Activated CD8-positive, alpha-beta T cell treated with anti-CD3 and anti-CD28 coated beads for 36 hours (primary cell): ENCODE measurements around the gene BNC2. TPM values are rescaled to one million over a fixed set of nuclear protein-coding genes. Genes with fewer than 3 reads are reported as not detected.

Experiments
- ATAC-seq: fragments of 200-7000 bp; cut with Tn5 transposase; one replicate; pipeline ENCODE4 v1.10.0; 2021; ENCODE audit warnings: mild to moderate bottlenecking, moderate library complexity
- CTCF ChIA-PET: fragments of 350-600 bp; sonication (Branson Sonifier 250); formaldehyde crosslinking; loops from one replicate; lab custom pipeline; 2021; ENCODE audit warnings: antibody characterized with exemption; lab: Charles Lee
- POLR2A ChIA-PET: fragments of 350-600 bp; sonication (Branson Sonifier 250); formaldehyde crosslinking; loops from one replicate; lab custom pipeline; 2021; ENCODE audit warnings: antibody characterized with exemption; lab: Charles Lee
- DNase-seq: peaks from one replicate; pipeline ENCODE4 v3.0.0-alpha.2; 2020
- H3K27ac Mint-ChIP-seq: one replicate; pipeline ENCODE4 v1.8.0; 2021; ENCODE audit warnings: mild to moderate bottlenecking, mixed read lengths
- H3K27me3 Mint-ChIP-seq: one replicate; pipeline ENCODE4 v1.8.0; 2021; ENCODE audit warnings: mixed read lengths
- H3K36me3 Mint-ChIP-seq: one replicate; pipeline ENCODE4 v1.8.0; 2021; ENCODE audit warnings: low read depth, mixed read lengths
- H3K4me1 Mint-ChIP-seq: one replicate; pipeline ENCODE4 v1.8.0; 2021; ENCODE audit warnings: low read depth, mixed read lengths
- H3K4me3 Mint-ChIP-seq: one replicate; pipeline ENCODE4 v1.8.0; 2021; ENCODE audit warnings: mild to moderate bottlenecking, moderate library complexity, mixed read lengths
- H3K9me3 Mint-ChIP-seq: one replicate; pipeline ENCODE4 v1.8.0; 2021; ENCODE audit warnings: mixed read lengths
- intact Hi-C: fragments of 100-400 bp; cut with micrococcal nuclease; formaldehyde crosslinking; loops from one replicate; pipeline ENCODE4 v1.10.0; 2022
- total RNA-seq, 2 experiments: library from RNA; stranded (reverse); gene quantifications; one replicate each; pipeline ENCODE4 v1.2.3, GENCODE V29; 2021
- TF ChIP-seq, protein P1 (sequence below): fragments of 200-600 bp; IDR thresholded peaks from one replicate; pipeline ENCODE4 v1.8.0; 2022; ENCODE audit warnings: antibody characterized with exemption, mild to moderate bottlenecking

The BNC2 gene
- total RNA-seq, 2 experiments from 2014 or later, result not detected

DNA sequence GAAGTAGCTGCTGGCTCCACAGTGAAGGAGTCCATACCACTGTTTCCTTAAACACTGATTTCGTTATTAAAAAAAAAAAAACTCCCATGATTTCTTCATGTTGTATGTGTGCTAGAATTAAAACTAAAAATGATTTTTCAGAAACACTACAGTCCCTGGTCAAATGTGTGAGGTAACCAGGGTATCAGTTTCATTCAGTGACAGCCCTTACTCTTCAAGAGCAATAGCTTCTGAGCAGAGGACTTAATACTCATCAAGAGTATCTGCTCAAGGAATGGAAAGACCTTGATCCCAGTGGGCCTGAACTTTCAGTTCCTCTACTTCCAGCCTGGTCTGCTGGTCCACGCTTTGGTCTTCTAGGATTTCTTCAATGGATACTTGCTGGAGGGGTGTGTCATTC lies 95.1 kb downstream of the BNC2 start:
- no peaks in the 10 kb centered on the region for H3K9me3 Mint-ChIP-seq
- no peak overlapping the region for H3K27ac Mint-ChIP-seq
- no peaks in the 10 kb centered on the region for H3K4me1 Mint-ChIP-seq
- CTCF ChIA-PET, result no interaction called here
- TF ChIP-seq, protein P1, sequence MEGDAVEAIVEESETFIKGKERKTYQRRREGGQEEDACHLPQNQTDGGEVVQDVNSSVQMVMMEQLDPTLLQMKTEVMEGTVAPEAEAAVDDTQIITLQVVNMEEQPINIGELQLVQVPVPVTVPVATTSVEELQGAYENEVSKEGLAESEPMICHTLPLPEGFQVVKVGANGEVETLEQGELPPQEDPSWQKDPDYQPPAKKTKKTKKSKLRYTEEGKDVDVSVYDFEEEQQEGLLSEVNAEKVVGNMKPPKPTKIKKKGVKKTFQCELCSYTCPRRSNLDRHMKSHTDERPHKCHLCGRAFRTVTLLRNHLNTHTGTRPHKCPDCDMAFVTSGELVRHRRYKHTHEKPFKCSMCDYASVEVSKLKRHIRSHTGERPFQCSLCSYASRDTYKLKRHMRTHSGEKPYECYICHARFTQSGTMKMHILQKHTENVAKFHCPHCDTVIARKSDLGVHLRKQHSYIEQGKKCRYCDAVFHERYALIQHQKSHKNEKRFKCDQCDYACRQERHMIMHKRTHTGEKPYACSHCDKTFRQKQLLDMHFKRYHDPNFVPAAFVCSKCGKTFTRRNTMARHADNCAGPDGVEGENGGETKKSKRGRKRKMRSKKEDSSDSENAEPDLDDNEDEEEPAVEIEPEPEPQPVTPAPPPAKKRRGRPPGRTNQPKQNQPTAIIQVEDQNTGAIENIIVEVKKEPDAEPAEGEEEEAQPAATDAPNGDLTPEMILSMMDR, result no peak
- no peak for ATAC-seq
- H3K27me3 Mint-ChIP-seq, result no peaks in the 10 kb centered on the region
- no peak for DNase-seq
- no peaks in the 10 kb centered on the region for H3K36me3 Mint-ChIP-seq
- intact Hi-C loops, result no loop called here
- POLR2A ChIA-PET, result interaction anchor here (0.5 kb wide), 1 partner anchor 1277 kb away, joined by 3 read pairs; no protein-coding TSS in a partner anchor
- H3K4me3 Mint-ChIP-seq, result no peak overlapping the region

DNA sequence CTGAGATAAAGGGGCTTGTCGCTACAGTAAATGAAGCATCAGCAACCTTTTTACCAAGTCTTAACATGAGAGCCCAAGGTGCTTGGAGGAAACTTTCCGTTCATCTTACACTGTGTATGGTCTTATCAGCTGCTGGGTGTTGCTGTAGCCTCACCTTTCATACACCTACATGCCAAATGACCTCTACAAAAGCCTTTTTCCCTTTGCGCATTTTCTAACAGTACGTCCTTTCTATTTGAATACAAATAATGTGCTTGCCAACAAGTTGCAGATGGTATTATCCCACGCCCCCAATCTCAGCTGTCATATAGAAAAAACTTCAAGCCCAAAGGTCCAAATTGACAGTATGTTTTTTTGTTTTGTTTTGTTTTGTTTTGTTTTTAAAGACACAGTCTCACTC lies 96.9 kb downstream of the BNC2 start:
- Mint-ChIP-seq H3K27me3 (no peaks in the 10 kb centered on the region), H3K4me3 (no peak overlapping the region), H3K27ac (no peak overlapping the region), H3K9me3 (no peaks in the 10 kb centered on the region), H3K36me3 (no peaks in the 10 kb centered on the region), H3K4me1 (no peaks in the 10 kb centered on the region)
- ATAC-seq (no peak), DNase-seq (no peak)
- ChIA-PET POLR2A (no interaction called here), CTCF (no interaction called here)
- intact Hi-C loops, result no loop called here
- TF ChIP-seq, protein P1, result no peak

DNA sequence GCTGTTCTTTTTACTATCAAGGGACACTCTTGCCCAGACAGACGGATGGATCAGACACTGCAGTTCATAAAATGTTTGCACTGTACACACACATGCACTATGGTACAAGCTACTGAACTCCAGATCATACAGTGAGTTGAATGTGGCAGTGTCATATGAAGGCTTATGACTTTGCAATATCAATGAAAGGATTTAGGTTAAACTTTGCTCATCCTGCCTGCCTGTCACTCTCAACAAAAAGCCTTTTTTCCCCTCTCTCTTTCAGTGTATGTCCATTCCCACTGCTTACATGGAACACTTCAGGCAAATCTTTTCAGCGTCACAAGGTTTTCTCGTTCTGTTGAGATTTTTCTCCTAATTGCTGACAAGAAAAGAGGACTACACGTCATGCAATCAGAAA lies 97.4 kb downstream of the BNC2 start:
- H3K4me1 Mint-ChIP-seq, result no peaks in the 10 kb centered on the region
- ChIA-PET CTCF (no interaction called here), POLR2A (no interaction called here)
- ATAC-seq (no peak), DNase-seq (no peak)
- H3K27me3 Mint-ChIP-seq, result no peaks in the 10 kb centered on the region
- H3K27ac Mint-ChIP-seq, result no peak overlapping the region
- no peaks in the 10 kb centered on the region for H3K36me3 Mint-ChIP-seq
- TF ChIP-seq, protein P1, result no peak
- intact Hi-C loops, result no loop called here
- H3K9me3 Mint-ChIP-seq, result no peaks in the 10 kb centered on the region
- H3K4me3 Mint-ChIP-seq, result no peak overlapping the region

DNA sequence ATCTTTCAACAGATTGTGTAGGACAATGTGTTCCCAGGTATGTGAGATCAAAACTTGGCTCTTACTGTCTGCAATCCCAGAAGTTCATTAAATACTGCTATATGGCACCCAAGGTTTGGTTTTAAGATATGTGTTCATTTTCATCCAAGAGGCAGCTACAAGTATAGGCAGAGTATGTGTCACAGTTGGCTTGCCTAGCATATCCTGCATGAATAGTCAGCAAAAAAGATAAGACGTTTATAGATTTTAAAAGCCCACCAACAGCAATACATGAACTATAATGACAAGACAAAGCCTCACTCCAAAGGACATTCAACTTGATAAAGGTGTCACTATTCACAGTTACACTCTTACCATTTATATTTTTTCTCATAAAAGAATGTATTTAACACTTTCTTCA lies 99.1 kb downstream of the BNC2 start:
- Mint-ChIP-seq H3K4me3 (no peak overlapping the region), H3K9me3 (no peaks in the 10 kb centered on the region), H3K27ac (no peak overlapping the region), H3K4me1 (no peaks in the 10 kb centered on the region), H3K36me3 (no peaks in the 10 kb centered on the region), H3K27me3 (no peaks in the 10 kb centered on the region)
- intact Hi-C loops, result no loop called here
- ChIA-PET CTCF (no interaction called here), POLR2A (no interaction called here)
- DNase-seq (no peak), ATAC-seq (no peak)
- TF ChIP-seq, protein P1, result no peak

DNA sequence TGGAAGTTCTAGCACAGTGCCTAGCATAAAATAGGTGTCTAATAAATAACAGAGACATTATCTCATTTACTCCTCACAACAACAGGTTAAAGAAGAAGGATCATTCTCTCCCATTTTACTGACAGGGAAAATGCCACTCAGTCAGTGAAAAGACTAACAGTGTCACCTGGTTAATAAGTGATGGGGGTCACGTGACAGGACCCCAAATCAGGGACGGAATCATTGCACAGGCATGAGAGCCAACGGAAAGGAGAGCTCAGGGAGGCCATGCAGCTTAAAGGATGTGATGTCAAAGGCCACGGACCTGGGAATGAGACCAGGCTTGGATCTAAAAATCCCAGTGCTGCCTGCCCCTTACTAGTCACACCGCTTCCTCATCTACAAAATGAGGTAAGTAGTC lies 101.2 kb downstream of the BNC2 start:
- CTCF ChIA-PET, result no interaction called here
- H3K27me3 Mint-ChIP-seq, result no peaks in the 10 kb centered on the region
- no peak overlapping the region for H3K27ac Mint-ChIP-seq
- no peaks in the 10 kb centered on the region for H3K9me3 Mint-ChIP-seq
- no peaks in the 10 kb centered on the region for H3K4me1 Mint-ChIP-seq
- TF ChIP-seq, protein P1, result no peak
- no peaks in the 10 kb centered on the region for H3K36me3 Mint-ChIP-seq
- POLR2A ChIA-PET, result no interaction called here
- H3K4me3 Mint-ChIP-seq, result no peak overlapping the region
- intact Hi-C loops, result no loop called here
- ATAC-seq (no peak), DNase-seq (no peak)
